CD14-positive monocyte (primary cell): Measurements from ENCODE around the gene KMT2B. TPM values are rescaled to one million over a fixed set of nuclear protein-coding genes. Genes with fewer than 3 reads are reported as not detected.
"Not testable (repeated sequence)": the region's sequence is repeated elsewhere in the genome, so short reads cannot be mapped to it uniquely, and the experiment has no call there.

Experiments used
- DNase-seq, 3 donors: peaks; one replicate each; pipeline ENCODE4 v3.0.0-alpha.2; 2011 to 2022
- H2AFZ ChIP-seq: 2 replicates; pipeline ENCODE4 v1.6.0; 2012; ENCODE audit warnings: mild to moderate bottlenecking, low read depth, low read length, inconsistent platforms; ENCODE audit not compliant: insufficient read depth, poor library complexity, severe bottlenecking
- H3K27ac ChIP-seq, 2 donors: 1 replicate in 1 of 2; 2 replicates in 1 of 2; pipeline ENCODE4 v1.5.1; 2012 to 2013; ENCODE audit warnings: low read length in 2 of 2, control low read depth in 1 of 2, inconsistent platforms in 1 of 2, low read depth in 1 of 2, mild to moderate bottlenecking in 1 of 2
- H3K27me3 ChIP-seq, 2 donors: one replicate each; pipeline versions ENCODE4 v1.6.0 to v1.6.1; 2011 to 2013; ENCODE audit warnings: low read length in 2 of 2; ENCODE audit not compliant: control insufficient read depth in 2 of 2, insufficient read depth in 2 of 2
- H3K36me3 ChIP-seq, 2 donors: replicated peaks in 1 of 2; 1 replicate in 1 of 2; 2 replicates in 1 of 2; pipeline versions ENCODE4 v1.5.1 to v1.6.1; 2012 to 2013; ENCODE audit warnings: low read length in 2 of 2, control low read depth in 1 of 2, inconsistent platforms in 1 of 2, mild to moderate bottlenecking in 1 of 2; ENCODE audit not compliant: insufficient read depth in 2 of 2, control insufficient read depth in 1 of 2
- H3K4me1 ChIP-seq, 2 donors: 1 replicate in 1 of 2; 2 replicates in 1 of 2; pipeline versions ENCODE4 v1.5.1 to v1.6.1; 2012 to 2013; ENCODE audit warnings: low read length in 2 of 2, control low read depth in 1 of 2, inconsistent platforms in 1 of 2, mild to moderate bottlenecking in 1 of 2, moderate library complexity in 1 of 2; ENCODE audit not compliant: insufficient read depth in 2 of 2, control insufficient read depth in 1 of 2
- H3K4me2 ChIP-seq: replicated peaks from 2 replicates; pipeline ENCODE3; 2012; ENCODE audit warnings: low read length, moderate library complexity, mild to moderate bottlenecking; ENCODE audit not compliant: poor library complexity, severe bottlenecking; ENCODE audit errors: extremely low read depth
- H3K4me3 ChIP-seq, 3 experiments: fragments of 200-600 bp in 1 of 3; sonication (generic) in 1 of 3; replicated peaks in 1 of 3; 1 replicate in 2 of 3; 2 replicates in 1 of 3; pipeline ENCODE4 v1.5.1; 2011 to 2013; ENCODE audit warnings: low read length in 3 of 3, mild to moderate bottlenecking in 3 of 3, control low read depth in 2 of 3, low read depth in 2 of 3, inconsistent platforms in 1 of 3, moderate library complexity in 1 of 3
- H3K79me2 ChIP-seq: 2 replicates; pipeline ENCODE4 v1.6.0; 2012; ENCODE audit warnings: mild to moderate bottlenecking, control low read depth, inconsistent platforms, low read length, moderate library complexity; ENCODE audit not compliant: insufficient read depth
- H3K9ac ChIP-seq: 2 replicates; pipeline ENCODE4 v1.6.0; 2017; ENCODE audit warnings: low read length, mild to moderate bottlenecking; ENCODE audit not compliant: insufficient read depth, poor library complexity, severe bottlenecking
- H3K9me3 ChIP-seq, 2 donors: replicated peaks in 1 of 2; 1 replicate in 1 of 2; 2 replicates in 1 of 2; pipeline versions ENCODE4 v1.5.1 to v1.6.1; 2012 to 2013; ENCODE audit warnings: low read length in 2 of 2, control low read depth in 1 of 2; ENCODE audit not compliant: control insufficient read depth in 1 of 2, insufficient read depth in 1 of 2
- H4K20me1 ChIP-seq: 2 replicates; pipeline ENCODE4 v1.6.0; 2012; ENCODE audit warnings: mild to moderate bottlenecking, low read length, control low read depth, moderate library complexity; ENCODE audit not compliant: insufficient read depth
- H3K27ac Mint-ChIP-seq, 7 donors: one replicate each; pipeline ENCODE4 v1.8.0; 2020; ENCODE audit warnings: mild to moderate bottlenecking in 7 of 7, mixed read lengths in 7 of 7, moderate library complexity in 6 of 7, inconsistent platforms in 2 of 7
- H3K27me3 Mint-ChIP-seq, 3 donors: one replicate each; pipeline ENCODE4 v1.8.0; 2021 to 2022; ENCODE audit warnings: low read depth in 3 of 3, mild to moderate bottlenecking in 3 of 3, mixed read lengths in 3 of 3, moderate library complexity in 3 of 3, inconsistent platforms in 1 of 3
- H3K36me3 Mint-ChIP-seq, 2 donors: one replicate each; pipeline ENCODE4 v1.8.0; 2020; ENCODE audit warnings: mixed read lengths in 2 of 2, inconsistent platforms in 1 of 2, mild to moderate bottlenecking in 1 of 2
- H3K4me1 Mint-ChIP-seq: one replicate; pipeline ENCODE4 v1.8.0; 2020; ENCODE audit warnings: mild to moderate bottlenecking, mixed read lengths
- H3K4me3 Mint-ChIP-seq, 2 donors: one replicate each; pipeline ENCODE4 v1.8.0; 2020; ENCODE audit warnings: mild to moderate bottlenecking in 2 of 2, mixed read lengths in 2 of 2, moderate library complexity in 1 of 2
- H3K9me3 Mint-ChIP-seq, 7 donors: one replicate each; pipeline ENCODE4 v1.8.0; 2020 to 2022; ENCODE audit warnings: mixed read lengths in 7 of 7, mild to moderate bottlenecking in 6 of 7, moderate library complexity in 6 of 7, inconsistent platforms in 2 of 7
- CTCF ChIP-seq: fragments of 200-600 bp; IDR thresholded peaks from one replicate; pipeline ENCODE4 v1.8.0; 2022; ENCODE audit warnings: antibody characterized with exemption, mild to moderate bottlenecking
- WGBS: methylation state at CpG from one replicate; pipeline ENCODE4 v1.1.5; 2013; ENCODE audit warnings: missing lambda C conversion rate; ENCODE audit not compliant: insufficient coverage; 5-methylcytosine and 5-hydroxymethylcytosine counted together
- intact Hi-C, 2 donors: fragments of 100-400 bp; cut with micrococcal nuclease; formaldehyde crosslinking; loops; one replicate each; pipeline versions ENCODE4 v1.15.0 to v1.15.1; 2023
- polyA plus RNA-seq, 3 donors: library from polyadenylated mRNA; depleted of rRNA in 1 of 3; unstranded in 2 of 3; stranded (reverse) in 1 of 3; fragments of 300-500 nt in 2 of 3; fragments of >200 nt in 1 of 3; fragmentation: Illumina TruSeq in 2 of 3; gene quantifications; 1 replicate in 2 of 3; 2 replicates in 1 of 3; pipeline ENCODE4 v1.2.3, GENCODE V29; 2012 to 2021

The KMT2B gene
- polyA plus RNA-seq, 3 donors, result 0.32 to 63.6 (median 0.65) TPM

DNA sequence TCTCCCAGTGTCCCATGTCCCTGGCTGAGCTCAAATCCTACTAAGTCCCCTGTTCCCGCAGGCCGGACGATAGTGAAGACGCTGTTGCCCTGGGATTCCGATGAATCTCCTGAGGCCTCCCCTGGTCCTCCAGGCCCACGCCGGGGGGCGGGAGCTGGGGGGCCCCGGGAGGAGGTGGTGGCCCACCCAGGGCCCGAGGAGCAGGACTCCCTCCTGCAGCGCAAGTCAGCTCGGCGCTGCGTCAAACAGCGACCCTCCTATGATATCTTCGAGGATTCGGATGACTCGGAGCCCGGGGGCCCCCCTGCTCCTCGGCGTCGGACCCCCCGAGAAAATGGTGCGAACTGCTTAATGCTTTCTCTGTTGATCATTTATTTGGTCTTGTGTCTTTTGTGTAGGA lies 5.9 kb downstream of the KMT2B start:
- WGBS, result 100% methylated on average over 18 of the region's 24 CpGs
- no peaks in the 10 kb centered on the region for H3K27me3 ChIP-seq
- peaks cover 82 to 93% of the 10 kb centered on the region in 2 donors for H3K36me3 ChIP-seq
- H3K27ac ChIP-seq, result no peak overlapping the region
- no peak for DNase-seq
- H3K9ac ChIP-seq, result no peak overlapping the region
- H2AFZ ChIP-seq, result no peak overlapping the region
- Mint-ChIP-seq H3K36me3 (peaks cover 75 to 86% of the 10 kb centered on the region in 2 donors), H3K4me1 (peaks cover 12% of the 10 kb centered on the region), H3K9me3 (no peaks in the 10 kb centered on the region), H3K4me3 (no peak overlapping the region), H3K27ac (no peak overlapping the region), H3K27me3 (peaks cover 0 to 2% (median 1%) of the 10 kb centered on the region in 3 donors)
- no peaks in the 10 kb centered on the region for H3K9me3 ChIP-seq
- intact Hi-C loops, result no loop called here
- H3K4me3 ChIP-seq, result no peak overlapping the region
- peaks cover 27% of the 10 kb centered on the region for H3K79me2 ChIP-seq
- H3K4me2 ChIP-seq, result no peak overlapping the region
- no peak for TF ChIP-seq CTCF
- H3K4me1 ChIP-seq, result peaks cover 8 to 13% of the 10 kb centered on the region in 2 donors
- H4K20me1 ChIP-seq, result peaks cover 60% of the 10 kb centered on the region

DNA sequence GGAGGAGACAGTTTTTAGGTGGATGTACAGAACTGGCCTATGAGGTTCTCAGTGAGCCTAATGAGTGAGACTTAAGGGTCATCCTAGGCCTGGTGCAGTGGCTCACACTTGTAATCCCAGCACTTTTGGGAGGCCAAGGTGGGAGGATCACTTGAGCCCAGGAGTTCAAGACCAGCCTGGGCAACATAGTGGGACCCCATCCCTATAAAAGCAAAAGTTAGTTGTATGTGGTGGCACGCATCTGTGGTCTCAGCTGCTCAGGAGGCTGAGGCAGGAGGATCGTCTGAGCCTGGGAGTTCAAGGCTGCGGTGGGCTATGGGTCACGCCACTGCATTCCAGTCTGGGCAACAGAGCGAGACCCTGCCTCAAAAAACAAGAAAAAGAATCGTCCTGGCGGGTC lies 6.3 kb downstream of the KMT2B start:
- H4K20me1 ChIP-seq, result peaks cover 56% of the 10 kb centered on the region
- H3K9me3 ChIP-seq, H3K4me3 ChIP-seq, H3K4me1 ChIP-seq, DNase-seq, H3K4me1 Mint-ChIP-seq, H3K4me2 ChIP-seq, H3K9ac ChIP-seq, H3K27me3 ChIP-seq, H3K27me3 Mint-ChIP-seq, H3K9me3 Mint-ChIP-seq, H3K4me3 Mint-ChIP-seq, intact Hi-C loops, H3K27ac Mint-ChIP-seq, H2AFZ ChIP-seq, H3K27ac ChIP-seq: not testable (repeated sequence)
- peaks cover 22% of the 10 kb centered on the region for H3K79me2 ChIP-seq
- 97% methylated on average over 7 of the region's 7 CpGs for WGBS
- peaks cover 80 to 90% of the 10 kb centered on the region in 2 donors for H3K36me3 Mint-ChIP-seq
- H3K36me3 ChIP-seq, result peaks cover 87 to 97% of the 10 kb centered on the region in 2 donors
